ENCODE measurements around the gene GASK1B.

DNA sequence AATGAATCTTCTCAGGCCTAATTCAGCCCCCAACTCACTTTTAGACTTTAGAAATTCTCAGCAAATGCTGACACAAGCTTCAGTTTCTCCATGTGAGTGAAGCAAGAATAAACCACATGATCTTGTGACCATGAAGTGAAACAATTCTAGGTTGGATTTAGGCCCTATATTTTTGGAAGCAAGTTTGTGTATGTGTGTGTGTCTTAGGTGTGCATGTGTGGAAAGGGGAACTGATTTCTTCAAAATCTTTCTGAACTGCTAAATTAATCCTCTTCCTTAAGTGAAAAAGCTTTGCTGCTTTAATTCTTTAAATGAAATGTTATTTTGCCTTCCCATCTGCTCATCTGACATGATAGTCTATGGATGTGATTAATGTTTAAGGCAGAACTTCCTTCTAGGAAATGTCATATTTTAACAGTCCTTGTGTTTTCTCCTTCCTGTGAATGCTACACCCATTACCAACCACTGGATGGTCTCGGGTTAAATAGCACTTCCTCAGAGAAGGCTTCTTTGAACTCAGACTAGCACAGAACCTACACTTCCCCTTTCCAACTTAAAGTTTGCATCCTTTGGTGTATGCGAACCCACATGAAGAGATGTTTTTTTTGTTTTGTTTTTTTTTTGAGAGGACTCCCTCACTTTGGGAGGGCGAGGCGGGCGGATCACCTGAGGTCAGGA is 36.3 kb upstream of the GASK1B start:
- TF ChIP-seq, protein P1, sequence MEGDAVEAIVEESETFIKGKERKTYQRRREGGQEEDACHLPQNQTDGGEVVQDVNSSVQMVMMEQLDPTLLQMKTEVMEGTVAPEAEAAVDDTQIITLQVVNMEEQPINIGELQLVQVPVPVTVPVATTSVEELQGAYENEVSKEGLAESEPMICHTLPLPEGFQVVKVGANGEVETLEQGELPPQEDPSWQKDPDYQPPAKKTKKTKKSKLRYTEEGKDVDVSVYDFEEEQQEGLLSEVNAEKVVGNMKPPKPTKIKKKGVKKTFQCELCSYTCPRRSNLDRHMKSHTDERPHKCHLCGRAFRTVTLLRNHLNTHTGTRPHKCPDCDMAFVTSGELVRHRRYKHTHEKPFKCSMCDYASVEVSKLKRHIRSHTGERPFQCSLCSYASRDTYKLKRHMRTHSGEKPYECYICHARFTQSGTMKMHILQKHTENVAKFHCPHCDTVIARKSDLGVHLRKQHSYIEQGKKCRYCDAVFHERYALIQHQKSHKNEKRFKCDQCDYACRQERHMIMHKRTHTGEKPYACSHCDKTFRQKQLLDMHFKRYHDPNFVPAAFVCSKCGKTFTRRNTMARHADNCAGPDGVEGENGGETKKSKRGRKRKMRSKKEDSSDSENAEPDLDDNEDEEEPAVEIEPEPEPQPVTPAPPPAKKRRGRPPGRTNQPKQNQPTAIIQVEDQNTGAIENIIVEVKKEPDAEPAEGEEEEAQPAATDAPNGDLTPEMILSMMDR (conservative IDR thresholded peaks at IDR 0.05; ENCODE audit: low read length): no peak
- no peak for TF ChIP-seq EZH2phosphoT487 (IDR thresholded peaks at IDR 0.05; ENCODE audit: borderline replicate concordance)

Data from Loucy (cell line).